Subcutaneous abdominal adipose tissue (tissue), 5 donors: ENCODE data around the gene ENKD1.

Experiments used
- H3K27ac ChIP-seq: one replicate; pipeline ENCODE4 v1.7.0; 2013; ENCODE audit warnings: low read depth, mild to moderate bottlenecking, inconsistent platforms, low read length, moderate library complexity
- H3K27me3 ChIP-seq, 5 donors: one replicate each; pipeline ENCODE4 v1.7.0; 2013; ENCODE audit warnings: low read length in 5 of 5, inconsistent platforms in 1 of 5; ENCODE audit not compliant: control insufficient read depth in 5 of 5, insufficient read depth in 4 of 5
- H3K36me3 ChIP-seq, 5 donors: one replicate each; pipeline ENCODE4 v1.7.0; 2013; ENCODE audit warnings: low read length in 5 of 5; ENCODE audit not compliant: control insufficient read depth in 5 of 5, insufficient read depth in 5 of 5
- H3K4me1 ChIP-seq, 5 donors: one replicate each; pipeline ENCODE4 v1.7.0; 2013; ENCODE audit warnings: low read length in 5 of 5, mild to moderate bottlenecking in 3 of 5, moderate library complexity in 1 of 5; ENCODE audit not compliant: control insufficient read depth in 5 of 5, insufficient read depth in 5 of 5
- H3K4me3 ChIP-seq, 5 donors: one replicate each; pipeline ENCODE4 v1.7.0; 2013; ENCODE audit warnings: low read length in 5 of 5, low read depth in 1 of 5
- H3K9ac ChIP-seq, 5 donors: one replicate each; pipeline ENCODE4 v1.7.0; 2013; ENCODE audit warnings: low read length in 5 of 5, mild to moderate bottlenecking in 4 of 5, moderate library complexity in 3 of 5
- H3K9me3 ChIP-seq, 5 donors: one replicate each; pipeline ENCODE4 v1.7.0; 2013; ENCODE audit warnings: low read length in 5 of 5; ENCODE audit not compliant: control insufficient read depth in 5 of 5
- donor health status: healthy.
- donor health status: healthy.
- donor health status: healthy.
- donor health status: healthy.
- donor health status: healthy.

ENKD1 gene

DNA sequence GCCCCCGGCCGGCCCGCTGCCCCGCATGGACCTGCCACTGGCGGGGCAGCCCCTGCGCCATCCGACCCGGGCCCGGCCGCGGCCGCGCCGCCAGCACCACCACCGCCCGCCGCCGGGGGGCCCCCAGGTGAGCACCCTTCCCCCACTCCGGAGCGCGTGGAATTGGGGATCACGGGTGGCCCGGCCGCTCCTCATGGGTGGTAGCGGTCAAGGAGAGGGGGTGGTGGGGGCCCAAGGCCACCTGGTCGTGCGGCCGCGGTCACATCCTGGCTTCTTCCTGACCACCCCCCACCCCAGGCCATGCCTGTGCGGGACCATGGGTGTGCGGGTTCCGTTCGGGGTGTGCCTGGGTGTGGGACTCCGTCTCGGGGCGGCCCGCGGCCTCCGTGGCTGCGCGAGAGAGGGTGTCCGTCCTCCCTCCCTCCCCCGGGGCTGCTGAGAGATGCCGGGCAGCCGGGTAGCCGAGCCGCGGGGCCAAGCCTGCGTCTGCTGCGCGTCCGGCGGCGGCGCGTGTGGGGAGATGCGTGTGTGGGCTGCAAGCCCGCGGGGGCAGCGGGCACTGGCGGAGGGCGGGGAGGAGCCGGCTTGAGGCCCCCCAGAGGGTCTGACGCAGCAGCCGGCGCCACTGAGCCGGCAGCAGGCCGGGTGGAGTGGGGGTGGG is 13.3 kb downstream of the ENKD1 start:
- Histone ChIP-seq H3K27ac (no peak overlapping the region), H3K27me3 (peaks cover 36 to 63% (median 50%) of the 10 kb centered on the region in 5 donors), H3K4me1 (peaks cover 4 to 26% (median 18%) of the 10 kb centered on the region in 5 donors), H3K4me3 (peak overlapping the region in 1 of 5 donors; percentile 38), H3K9me3 (no peaks in the 10 kb centered on the region), H3K36me3 (peaks cover 0 to 17% (median 12%) of the 10 kb centered on the region in 5 donors), H3K9ac (no peak overlapping the region)

DNA sequence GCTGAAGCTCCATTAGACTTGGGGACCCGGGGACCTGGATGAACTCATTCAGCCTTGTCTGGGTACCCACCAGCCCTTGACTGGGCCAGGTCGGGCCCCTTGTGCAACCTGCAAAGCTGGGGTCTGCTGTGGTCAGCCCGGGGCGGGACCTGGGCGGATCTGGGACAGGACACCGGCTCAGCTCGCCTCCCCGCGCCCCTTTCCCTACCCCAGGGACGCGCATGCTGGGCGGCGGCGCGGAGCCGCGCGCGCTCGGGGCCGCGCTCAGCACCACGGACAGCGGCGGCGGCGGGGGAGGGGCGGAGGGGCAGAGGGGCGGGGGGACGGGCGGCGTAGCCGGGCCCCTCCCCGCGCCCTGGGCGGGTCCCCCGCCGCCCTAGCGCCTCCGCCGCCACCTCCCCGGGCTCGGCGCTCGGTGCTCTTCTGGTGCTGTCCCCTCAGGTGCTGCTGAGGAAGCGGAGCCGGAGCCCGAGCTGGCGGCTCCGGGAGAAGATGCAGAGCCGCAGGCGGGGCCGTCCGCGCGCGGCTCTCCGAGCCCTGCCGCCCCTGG is 13.9 kb downstream of the ENKD1 start:
- Histone ChIP-seq H3K27me3 (peaks cover 41 to 68% (median 54%) of the 10 kb centered on the region in 5 donors), H3K9me3 (no peaks in the 10 kb centered on the region), H3K27ac (no peak overlapping the region), H3K9ac (no peak overlapping the region), H3K36me3 (peaks cover 0 to 11% (median 7%) of the 10 kb centered on the region in 5 donors), H3K4me1 (peaks cover 4 to 26% (median 18%) of the 10 kb centered on the region in 5 donors), H3K4me3 (no peak overlapping the region)

- Histone ChIP-seq H3K9ac (no peak overlapping the region), H3K4me1 (peaks cover 4 to 26% (median 18%) of the 10 kb centered on the region in 5 donors), H3K9me3 (no peaks in the 10 kb centered on the region), H3K27me3 (peaks cover 41 to 74% (median 60%) of the 10 kb centered on the region in 5 donors), H3K36me3 (peaks cover 0 to 4% (median under 1%) of the 10 kb centered on the region in 5 donors), H3K27ac (no peak overlapping the region), H3K4me3 (no peak overlapping the region)
Observed at GRCh38 chr16:67651847-67652246, 14.7 kb downstream of the ENKD1 start.

DNA sequence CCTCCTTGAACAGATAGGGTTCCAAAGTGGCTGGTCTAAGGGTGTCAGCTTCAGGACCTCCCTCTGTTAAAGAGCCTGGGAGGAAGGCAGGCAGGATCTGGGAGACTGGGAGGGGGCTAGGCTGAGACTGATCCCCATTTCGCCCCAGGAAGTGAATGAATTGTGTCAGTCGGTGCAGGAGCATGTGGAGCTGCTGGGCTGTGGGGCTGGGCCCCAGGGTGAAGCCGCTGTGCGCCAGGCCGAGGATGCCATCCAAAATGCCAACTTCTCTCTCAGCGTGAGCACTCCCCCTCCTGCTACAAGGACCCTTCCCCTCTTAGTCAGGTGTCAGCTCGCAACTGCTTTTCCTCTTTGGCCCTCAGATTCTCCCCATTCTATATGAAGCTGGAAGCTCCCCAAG is 15.5 kb downstream of the ENKD1 start:
- no peak overlapping the region for H3K9ac ChIP-seq
- peaks cover 4 to 26% (median 18%) of the 10 kb centered on the region in 5 donors for H3K4me1 ChIP-seq
- H3K36me3 ChIP-seq, result no peaks in the 10 kb centered on the region
- H3K9me3 ChIP-seq, result no peaks in the 10 kb centered on the region
- no peak overlapping the region for H3K27ac ChIP-seq
- H3K4me3 ChIP-seq, result no peak overlapping the region
- peaks cover 39 to 79% (median 66%) of the 10 kb centered on the region in 5 donors for H3K27me3 ChIP-seq

DNA sequence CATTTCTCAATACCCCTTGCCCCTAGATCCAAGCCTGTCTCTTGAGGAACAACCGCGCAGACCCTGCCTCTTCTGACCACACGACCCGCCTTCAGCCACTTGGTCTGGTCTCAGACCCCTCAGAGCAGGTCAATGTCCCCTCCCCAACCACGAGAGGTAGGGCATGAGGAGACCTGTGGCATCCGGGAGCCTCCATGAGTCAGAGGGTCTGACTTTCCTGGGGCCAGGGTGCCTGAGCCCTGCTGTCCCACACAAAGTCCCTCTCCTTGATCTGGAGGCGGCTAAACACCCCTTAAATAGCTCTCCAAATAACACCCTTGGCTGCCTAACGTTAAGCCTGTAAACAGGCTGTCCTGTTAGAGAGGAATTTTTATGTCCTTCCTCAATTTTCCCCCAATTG is 16.5 kb downstream of the ENKD1 start:
- Histone ChIP-seq H3K27me3 (peaks cover 47 to 81% (median 73%) of the 10 kb centered on the region in 5 donors), H3K9me3 (no peaks in the 10 kb centered on the region), H3K4me1 (peaks cover 4 to 30% (median 20%) of the 10 kb centered on the region in 5 donors), H3K27ac (no peak overlapping the region), H3K36me3 (no peaks in the 10 kb centered on the region), H3K9ac (no peak overlapping the region), H3K4me3 (peak overlapping the region in 2 of 5 donors; percentile 28 to 34)

DNA sequence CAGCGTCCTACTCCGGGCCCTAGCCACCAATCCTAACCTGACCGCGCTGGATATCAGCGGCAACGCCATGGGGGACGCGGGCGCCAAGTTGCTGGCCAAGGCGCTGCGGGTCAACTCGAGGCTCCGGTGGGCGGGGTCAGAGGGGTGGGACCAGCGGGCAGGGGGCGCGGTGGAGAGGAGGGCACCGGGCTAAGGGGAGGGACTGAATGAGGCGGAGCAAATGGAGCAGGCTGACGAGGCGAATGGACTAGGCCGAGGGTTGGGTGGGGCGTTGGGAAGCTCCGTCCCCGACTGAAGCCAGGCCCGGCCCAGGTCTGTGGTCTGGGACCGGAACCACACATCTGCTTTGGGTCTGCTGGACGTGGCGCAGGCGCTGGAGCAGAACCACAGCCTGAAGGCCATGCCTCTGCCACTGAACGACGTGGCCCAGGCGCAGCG is 17.0 kb downstream of the ENKD1 start:
- H3K9me3 ChIP-seq, result no peaks in the 10 kb centered on the region
- peaks cover 43 to 76% (median 69%) of the 10 kb centered on the region in 5 donors for H3K27me3 ChIP-seq
- no peak overlapping the region for H3K27ac ChIP-seq
- peaks cover 4 to 33% (median 24%) of the 10 kb centered on the region in 5 donors for H3K4me1 ChIP-seq
- H3K36me3 ChIP-seq, result no peaks in the 10 kb centered on the region
- no peak overlapping the region for H3K9ac ChIP-seq
- H3K4me3 ChIP-seq, result peak overlapping the region in 2 of 5 donors; percentile 28 to 34

DNA sequence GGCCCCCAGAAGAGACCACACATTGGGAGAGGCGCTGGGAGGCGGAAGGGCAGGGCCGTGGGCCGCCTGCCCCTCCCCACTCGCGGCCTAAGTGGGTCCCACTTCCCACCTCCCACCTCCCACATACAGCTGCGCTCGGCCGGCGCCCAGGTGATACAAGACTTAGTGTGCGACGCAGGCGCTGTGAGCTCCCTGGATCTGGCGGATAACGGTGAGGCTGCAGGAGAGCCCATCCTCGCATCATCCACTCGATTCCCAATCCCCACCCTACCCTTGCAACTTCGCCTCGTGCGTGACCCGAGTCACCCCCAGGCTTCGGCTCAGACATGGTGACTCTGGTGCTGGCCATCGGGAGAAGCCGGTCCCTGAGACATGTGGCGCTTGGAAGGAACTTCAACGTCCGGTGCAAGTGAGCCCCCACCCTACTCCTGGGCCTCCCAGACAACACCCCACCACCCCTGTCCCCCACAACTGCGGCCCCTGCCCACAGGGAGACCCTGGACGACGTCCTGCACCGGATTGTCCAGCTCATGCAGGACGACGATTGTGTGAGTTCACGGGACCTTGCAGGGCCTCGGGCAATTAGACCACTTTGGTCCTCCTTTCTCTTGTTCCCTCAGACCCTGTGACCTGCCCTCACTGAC is 17.7 kb downstream of the ENKD1 start:
- Histone ChIP-seq H3K9ac (no peak overlapping the region), H3K27me3 (peaks cover 37 to 70% (median 63%) of the 10 kb centered on the region in 5 donors), H3K9me3 (no peaks in the 10 kb centered on the region), H3K36me3 (no peaks in the 10 kb centered on the region), H3K27ac (no peak overlapping the region), H3K4me1 (peaks cover 4 to 36% (median 24%) of the 10 kb centered on the region in 5 donors), H3K4me3 (no peak overlapping the region)

- H3K9me3 ChIP-seq, result no peaks in the 10 kb centered on the region
- no peak overlapping the region for H3K27ac ChIP-seq
- H3K9ac ChIP-seq, result no peak overlapping the region
- H3K36me3 ChIP-seq, result no peaks in the 10 kb centered on the region
- no peak overlapping the region for H3K4me3 ChIP-seq
- H3K4me1 ChIP-seq, result peaks cover 4 to 30% (median 20%) of the 10 kb centered on the region in 5 donors
- H3K27me3 ChIP-seq, result peaks cover 37 to 64% (median 58%) of the 10 kb centered on the region in 5 donors
Observed at GRCh38 chr16:67648088-67648763, 18.3 kb downstream of the ENKD1 start.

GRCh38 chr16:67647681-67648080 is 18.9 kb downstream of the ENKD1 start:
- peaks cover 4 to 30% (median 18%) of the 10 kb centered on the region in 5 donors for H3K4me1 ChIP-seq
- H3K36me3 ChIP-seq, result no peaks in the 10 kb centered on the region
- peaks cover 37 to 64% (median 56%) of the 10 kb centered on the region in 5 donors for H3K27me3 ChIP-seq

More at GRCh38 chr16:67647681-67648080, 18.9 kb downstream of the ENKD1 start:
- Histone ChIP-seq H3K27ac (no peak overlapping the region), H3K4me3 (no peak overlapping the region), H3K9me3 (no peaks in the 10 kb centered on the region), H3K9ac (no peak overlapping the region)
